Activated gamma-delta T cell treated with anti-CD3 and anti-CD28 coated beads, Interleukin-2, amount 50 U/mL, for 16 hours (primary cell): ENCODE data around the gene RAD51B.
"Not testable (repeated sequence)": the region's sequence is repeated elsewhere in the genome, so short reads cannot be mapped to it uniquely, and the experiment has no call there.

Experiments used
- DNase-seq: peaks from one replicate; pipeline ENCODE4 v3.0.0-alpha.2; 2020; ENCODE audit warnings: low read depth

Gene RAD51B

DNA sequence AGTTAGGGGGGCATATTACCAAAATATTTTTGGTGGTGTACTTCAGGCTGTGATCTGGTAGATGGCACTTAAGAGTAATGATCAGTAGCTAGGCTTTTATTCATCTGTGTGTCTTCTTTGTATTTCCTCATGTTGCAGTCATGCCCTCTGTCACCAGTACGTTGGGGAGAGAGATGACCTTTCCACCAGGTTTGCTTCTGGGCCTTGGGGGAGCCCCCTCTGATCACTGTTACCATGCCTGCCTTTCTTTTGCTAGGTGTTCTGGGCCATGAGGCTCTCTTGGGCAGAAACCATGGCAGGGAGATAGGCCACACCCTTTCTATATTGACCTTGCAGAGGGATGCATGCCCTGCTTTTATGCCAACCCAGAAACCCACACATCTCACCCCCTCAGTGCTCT, 208.5 kb downstream of the RAD51B start:
- no peak for DNase-seq

GRCh38 chr14:68031011-68031410, 211.4 kb downstream of the RAD51B start:
- not testable (repeated sequence) for DNase-seq

GRCh38 chr14:68032154-68032553, 212.6 kb downstream of the RAD51B start:
- no peak for DNase-seq

DNA sequence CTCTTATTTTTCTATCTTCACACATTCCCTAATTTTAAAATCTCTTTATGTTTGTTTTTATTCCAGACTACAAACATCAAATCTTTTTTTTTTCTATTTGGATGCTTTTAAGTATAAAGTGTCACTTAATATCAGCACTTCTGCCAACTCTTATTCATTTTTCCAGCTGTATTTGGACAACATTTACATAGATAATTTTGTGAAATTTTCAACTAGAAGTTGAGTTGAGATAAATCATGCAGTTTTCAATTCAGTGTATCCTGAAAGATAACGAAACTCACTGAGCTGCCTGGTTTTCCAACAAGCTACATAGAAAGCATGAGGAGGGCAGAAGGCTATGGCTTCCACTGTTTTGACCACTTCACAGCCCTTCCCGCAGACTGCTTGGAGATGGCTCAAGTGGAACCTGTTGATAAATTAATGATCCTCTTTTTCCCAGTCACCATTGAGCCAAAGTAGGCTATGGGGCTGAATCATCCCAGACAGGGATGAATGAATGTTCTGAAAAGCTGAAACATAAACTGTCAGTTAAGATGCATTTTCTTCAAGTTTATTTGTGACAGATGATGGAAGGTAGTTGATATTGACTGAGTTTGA, 213.9 kb downstream of the RAD51B start:
- no peak for DNase-seq

- DNase-seq, result no peak
Observed at GRCh38 chr14:68034896-68035295, 215.3 kb downstream of the RAD51B start.

- no peak for DNase-seq
Observed at GRCh38 chr14:68036202-68036601, 216.6 kb downstream of the RAD51B start.

- DNase-seq, result no peak
Observed at GRCh38 chr14:68039593-68039992, 220.0 kb downstream of the RAD51B start.

DNA sequence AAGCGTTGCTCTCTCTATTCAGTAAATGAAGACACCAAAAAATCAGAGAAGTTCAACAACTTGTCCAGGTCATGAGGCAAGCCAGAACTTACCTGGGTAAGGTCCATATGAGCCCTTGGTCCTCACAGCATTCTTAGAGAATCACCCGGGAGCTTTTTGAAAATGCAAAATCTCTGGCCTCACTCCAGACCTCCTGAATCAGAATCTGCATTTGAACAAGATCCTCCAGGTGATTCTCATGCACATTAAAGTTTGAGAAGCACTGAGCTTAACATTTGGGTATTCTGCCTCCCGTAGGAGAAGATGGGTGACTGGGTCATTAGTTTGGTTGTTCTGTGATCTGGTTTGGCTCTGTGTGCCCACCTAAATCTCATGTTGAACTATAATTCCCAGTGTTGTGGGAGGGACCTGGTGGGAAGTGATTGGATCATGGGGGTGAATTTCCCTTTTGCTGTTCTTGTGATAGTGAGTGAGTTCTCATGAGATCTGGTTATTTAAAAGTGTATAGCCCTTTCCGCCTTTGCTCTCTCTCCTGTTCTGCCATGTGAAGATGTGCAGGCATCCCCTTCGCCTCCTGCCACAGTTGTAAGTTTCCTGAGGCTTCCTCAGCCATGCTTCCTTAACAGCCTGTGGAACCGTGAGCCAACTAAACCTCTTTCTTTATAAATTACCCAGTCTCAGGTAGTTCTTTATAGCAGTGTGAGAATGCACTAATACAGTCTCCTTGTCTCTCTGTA, 221.2 kb downstream of the RAD51B start:
- no peak for DNase-seq

GRCh38 chr14:68041876-68042354, 222.3 kb downstream of the RAD51B start:
- DNase-seq, result no peak

DNA sequence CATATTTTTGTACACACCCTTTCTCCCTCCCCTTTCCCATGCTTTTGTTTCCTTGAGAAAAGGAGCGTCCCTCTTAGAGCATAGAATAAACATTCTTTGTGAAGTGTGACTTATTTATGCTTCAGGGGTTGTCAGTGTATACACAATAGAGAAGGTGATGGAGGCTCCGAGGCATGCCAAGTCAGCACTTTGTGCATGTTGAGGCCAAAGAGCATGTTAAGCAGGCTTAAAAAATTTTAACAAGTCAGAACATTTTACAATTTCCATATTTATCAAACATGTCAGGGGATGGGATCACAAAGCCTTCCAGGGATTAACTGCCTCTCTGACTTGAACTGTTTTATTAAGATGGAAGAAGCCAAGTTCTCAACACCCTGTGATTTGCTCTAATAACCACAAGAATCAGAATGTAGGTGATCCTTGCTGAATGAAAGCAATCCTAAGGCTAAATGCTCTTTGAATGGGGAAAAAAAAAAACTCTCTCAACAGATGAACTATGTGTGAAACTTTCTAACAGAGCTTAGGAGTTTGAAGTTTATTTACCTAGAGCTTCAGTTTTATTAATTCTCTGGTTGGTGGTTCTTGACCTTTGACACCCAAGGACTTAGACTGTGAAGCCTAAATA, 223.1 kb downstream of the RAD51B start:
- DNase-seq, result no peak

DNA sequence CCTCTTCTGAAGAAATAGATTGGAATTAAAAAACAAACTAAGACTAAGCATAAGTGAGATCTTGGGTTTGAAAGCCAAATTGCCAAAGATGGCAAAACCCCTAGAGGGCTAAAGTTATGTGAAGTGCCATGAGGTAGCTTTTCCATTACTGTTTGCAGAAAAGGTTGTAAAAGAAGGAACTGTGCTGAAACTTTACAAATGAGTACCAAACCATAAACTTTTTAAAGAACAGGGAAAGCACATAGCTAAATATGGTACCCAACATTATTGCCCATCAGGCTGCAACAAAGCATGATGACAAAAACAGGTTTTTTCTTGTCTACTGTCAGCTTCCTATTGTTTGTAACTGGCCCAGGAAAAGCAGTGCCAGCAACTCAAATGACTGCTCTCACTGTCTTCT, 224.2 kb downstream of the RAD51B start:
- no peak for DNase-seq

DNA sequence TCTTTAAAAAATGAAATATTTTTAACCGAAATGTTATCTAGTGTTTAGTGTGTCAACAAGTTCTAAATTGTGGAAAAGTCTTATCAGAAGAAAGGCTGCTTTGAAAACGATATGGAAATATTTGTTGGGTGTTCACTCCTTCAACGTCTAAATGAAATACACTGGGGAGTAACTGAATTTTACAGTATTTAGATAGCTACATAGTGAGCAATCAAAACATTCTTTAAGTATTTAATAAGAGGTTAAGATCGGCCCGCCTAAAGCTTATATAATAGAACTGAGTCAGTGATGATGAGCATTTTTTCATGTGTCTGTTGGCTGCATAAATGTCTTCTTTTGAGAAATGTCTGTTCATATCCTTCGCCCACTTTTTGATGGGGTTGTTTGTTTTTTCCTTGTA, 228.3 kb downstream of the RAD51B start:
- no peak for DNase-seq

DNA sequence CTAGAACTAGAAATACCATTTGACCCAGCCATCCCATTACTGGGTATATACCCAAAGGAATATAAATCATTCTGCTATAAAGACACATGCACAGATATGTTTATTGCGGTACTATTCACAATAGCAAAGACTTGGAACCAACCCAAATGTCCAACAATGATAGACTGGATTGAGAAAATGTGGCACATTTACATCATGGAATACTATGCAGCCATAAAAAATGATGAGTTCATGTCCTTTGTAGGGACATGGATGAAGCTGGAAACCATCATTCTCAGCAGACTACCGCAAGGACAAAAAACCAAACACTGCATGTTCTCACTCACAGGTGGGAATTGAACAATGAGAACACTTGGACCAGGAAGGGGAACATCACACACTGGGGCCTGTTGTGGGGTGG, 229.2 kb downstream of the RAD51B start:
- not testable (repeated sequence) for DNase-seq

DNA sequence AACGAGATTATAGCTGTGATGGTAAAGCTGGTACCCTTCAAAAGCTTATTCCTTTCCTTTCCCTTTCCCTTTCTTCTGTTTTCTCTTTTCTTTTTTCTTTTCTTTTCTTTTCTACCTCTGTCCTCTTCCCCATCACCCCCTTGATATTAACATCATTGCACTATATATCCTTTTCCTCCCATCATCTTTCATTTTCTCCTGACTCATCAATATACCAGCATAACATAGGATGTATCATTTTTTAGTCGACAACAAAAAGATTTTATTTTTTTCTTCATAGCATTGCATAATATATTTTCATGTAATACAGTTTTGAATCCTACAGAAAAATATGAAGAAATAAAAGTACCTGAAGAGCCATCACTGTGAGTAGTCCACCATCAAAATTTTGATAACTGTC, 230.6 kb downstream of the RAD51B start:
- no peak for DNase-seq

DNA sequence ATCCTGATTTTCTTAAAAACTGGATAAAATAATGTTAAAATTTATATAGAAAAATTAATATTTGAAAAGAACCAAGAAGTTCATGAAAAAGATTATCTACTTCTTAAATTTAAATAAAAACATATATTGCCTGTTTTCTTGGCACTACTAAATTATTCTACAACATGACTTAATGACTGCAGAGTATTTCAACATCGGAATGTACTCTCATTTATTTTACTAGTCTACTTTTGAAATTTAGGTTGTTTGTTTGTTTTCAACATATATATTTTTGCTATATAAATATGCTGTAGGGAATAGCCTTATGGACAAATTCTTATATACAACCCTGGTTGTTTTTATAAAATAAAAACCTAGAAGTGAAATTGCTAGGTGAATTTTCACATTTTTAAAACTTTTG, 231.6 kb downstream of the RAD51B start:
- DNase-seq, result no peak

DNA sequence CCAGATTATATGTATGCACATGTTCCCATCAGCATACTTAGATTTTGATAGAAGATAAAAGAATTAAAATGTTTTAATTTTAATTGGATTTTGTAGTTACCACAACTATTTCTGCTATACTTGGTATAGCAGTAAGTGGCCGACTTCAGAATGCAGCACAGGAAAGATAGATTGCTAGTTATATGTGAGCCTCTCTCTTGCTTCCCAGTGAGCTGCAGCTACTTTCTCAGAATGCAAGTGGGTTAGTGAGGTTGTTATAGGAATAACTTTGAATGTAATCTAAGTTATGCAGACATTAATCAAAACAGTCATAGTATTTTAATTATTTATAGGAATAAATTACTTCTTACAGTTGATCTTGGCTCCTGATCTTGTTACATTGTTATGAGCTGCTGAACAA, 240.6 kb downstream of the RAD51B start:
- no peak for DNase-seq

- DNase-seq, result no peak
Observed at GRCh38 chr14:68062651-68063050, 243.1 kb downstream of the RAD51B start.

DNA sequence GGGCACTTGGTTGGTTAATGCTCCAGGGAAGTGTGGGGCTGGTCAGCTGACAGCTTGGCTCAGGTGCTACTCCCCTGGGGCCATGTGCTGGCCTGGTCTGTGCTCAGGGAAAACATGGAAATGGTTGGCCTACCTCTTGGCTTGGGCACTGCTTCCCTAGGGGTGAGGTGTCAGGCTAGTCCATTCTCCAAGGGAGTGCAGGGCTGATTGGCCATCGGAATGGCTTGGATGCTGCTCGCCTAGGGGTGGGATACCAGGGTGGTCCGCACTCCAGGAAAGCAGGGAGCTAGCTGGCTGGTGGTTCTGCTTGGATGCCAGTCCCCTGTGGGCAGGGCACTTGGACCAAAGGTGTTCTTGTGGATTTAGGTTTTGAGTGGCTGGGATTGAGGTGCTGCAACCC, 245.7 kb downstream of the RAD51B start:
- DNase-seq, result no peak

- DNase-seq, result no peak
Observed at GRCh38 chr14:68074765-68075381, 255.3 kb downstream of the RAD51B start.

DNA sequence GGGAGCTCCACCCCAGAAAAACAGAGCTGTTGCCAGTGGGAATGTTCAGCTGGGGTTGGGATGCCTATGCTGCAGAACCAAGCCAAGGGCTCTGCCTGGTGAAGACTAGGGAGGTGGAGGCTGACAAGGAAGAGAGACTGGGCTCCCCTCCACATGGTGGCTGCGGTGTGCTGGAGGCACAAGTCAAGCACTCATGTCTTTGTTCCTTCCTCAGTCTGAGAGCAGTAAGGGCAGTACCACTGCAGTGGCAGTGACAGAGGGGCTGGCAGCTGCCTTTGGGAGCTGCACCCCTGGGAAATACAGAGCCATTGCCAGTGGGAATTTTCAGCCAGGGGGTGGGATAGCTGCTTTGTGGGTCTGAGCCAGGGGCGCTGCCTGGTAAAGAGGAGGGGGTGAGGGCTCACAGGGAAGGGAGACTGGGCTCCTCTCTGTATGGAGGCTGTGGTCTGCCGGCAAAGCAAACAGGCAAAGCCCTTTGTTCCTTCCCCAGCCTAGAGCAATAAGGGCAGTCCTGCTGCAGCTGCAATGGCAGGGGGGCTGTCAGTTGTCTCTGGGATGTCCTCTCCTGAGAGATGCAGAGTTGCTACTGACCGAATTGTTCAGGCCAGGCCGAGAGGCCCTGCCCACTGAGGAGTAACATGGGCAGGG, 255.9 kb downstream of the RAD51B start:
- no peak for DNase-seq

- no peak for DNase-seq
Observed at GRCh38 chr14:68076451-68076850, 256.9 kb downstream of the RAD51B start.

DNA sequence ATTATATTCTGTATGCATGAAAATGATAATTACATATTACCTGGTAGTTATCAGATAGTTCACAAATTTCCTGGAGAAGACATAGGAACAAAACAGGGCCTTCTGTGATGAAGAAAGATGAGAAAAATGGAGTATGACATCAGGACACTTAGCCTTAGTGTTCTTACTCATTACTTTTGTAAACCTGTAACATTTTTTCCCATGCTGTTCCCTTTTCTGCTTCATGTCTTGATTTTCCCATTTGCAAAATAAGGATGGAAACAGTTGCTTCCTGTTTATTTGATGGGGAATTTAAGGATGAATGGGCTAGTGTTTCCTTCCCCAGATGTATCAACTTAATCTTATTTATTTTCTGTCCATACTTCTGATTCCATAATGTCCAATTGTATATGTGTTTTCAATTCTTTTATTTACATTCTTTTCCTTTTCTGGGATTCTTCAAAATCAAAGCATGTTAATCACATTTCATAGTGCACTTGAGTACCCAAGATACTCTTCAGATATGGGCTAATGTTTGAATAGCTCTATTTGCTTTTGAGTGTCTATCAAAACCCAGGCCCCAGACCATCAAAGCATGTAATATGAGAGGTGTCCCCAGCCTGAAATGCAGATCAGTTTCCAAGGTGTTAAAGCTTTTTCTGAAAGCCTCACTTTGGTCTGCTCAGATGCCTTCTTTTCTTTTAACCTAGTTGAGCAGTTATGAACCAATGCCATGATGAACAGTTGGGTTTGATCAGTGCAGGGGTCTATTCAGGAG, 260.5 kb downstream of the RAD51B start:
- no peak for DNase-seq
